Measurements from ENCODE around the gene ENPP6.
"Not testable (repeated sequence)": the region's sequence is repeated elsewhere in the genome, so short reads cannot be mapped to it uniquely, and the experiment has no call there.

ENPP6 gene

GRCh38 chr4:184051262-184051661, 166.4 kb downstream of the ENPP6 start:
- not testable (repeated sequence) for DNase-seq

- no peak for DNase-seq
Measured at GRCh38 chr4:184046148-184046547, 171.5 kb downstream of the ENPP6 start.

- DNase-seq, result no peak
Measured at GRCh38 chr4:184041156-184041555, 176.5 kb downstream of the ENPP6 start.

GRCh38 chr4:184039963-184040383, 177.7 kb downstream of the ENPP6 start:
- no peak for DNase-seq
